ENCODE data around the gene CDKL1.

DNA sequence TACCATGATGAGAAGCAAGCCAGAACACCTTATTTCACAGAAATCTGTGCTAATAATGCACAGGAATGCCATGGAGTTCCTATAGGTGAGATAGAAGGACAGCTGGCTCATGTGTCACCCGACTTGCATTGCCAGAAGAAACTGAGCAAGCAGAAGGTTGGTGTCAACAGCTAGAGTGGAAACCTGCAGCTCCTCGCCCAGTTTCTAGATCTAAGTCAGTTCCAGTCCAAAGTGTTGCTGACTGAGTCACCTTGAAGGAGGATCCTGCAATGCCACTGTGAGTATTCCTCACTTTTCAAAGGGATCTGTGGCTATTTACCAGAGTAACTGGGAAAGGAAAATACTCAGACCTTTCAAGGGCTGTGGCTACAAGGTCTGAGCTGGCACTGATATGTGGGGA is 17.1 kb downstream of the CDKL1 start:
- TF ChIP-seq CTCF (conservative IDR thresholded peaks at IDR 0.05; ENCODE audit: low read depth, low read length) (no peak), EZH2 (IDR thresholded peaks at IDR 0.05; ENCODE audit: low read length, unreplicated experiment) (no peak)
